Body of pancreas (tissue), 4 donors: ENCODE results near the gene BTBD18. TPM values are rescaled to one million over a fixed set of nuclear protein-coding genes. Genes with fewer than 3 reads are reported as not detected.

ENCODE experiments used
- ATAC-seq: fragments of 150-250 bp; one replicate; pipeline ENCODE4 v1.9.1; 2016
- DNase-seq, 4 donors: peaks; one replicate each; pipeline ENCODE4 v3.0.0-alpha.2; 2019
- H3K27ac ChIP-seq, 4 donors: fragments of 200-600 bp; sonication (generic); 1 replicate in 3 of 4; 2 replicates in 1 of 4; pipeline versions ENCODE4 v1.5.1 to v1.6.1; 2016 to 2019; ENCODE audit warnings: mild to moderate bottlenecking in 1 of 4, mixed read lengths in 1 of 4, moderate library complexity in 1 of 4
- H3K27me3 ChIP-seq, 2 donors: fragments of 200-600 bp; sonication (generic); one replicate each; pipeline ENCODE4 v1.6.0; 2016; ENCODE audit warnings: mild to moderate bottlenecking in 1 of 2
- H3K36me3 ChIP-seq, 2 donors: fragments of 200-600 bp; sonication (generic); replicated peaks in 1 of 2; 2 replicates each; pipeline ENCODE4 v1.5.1; 2016; ENCODE audit warnings: low read depth in 2 of 2; ENCODE audit not compliant: insufficient read depth in 1 of 2
- H3K4me1 ChIP-seq: fragments of 200-600 bp; sonication (generic); one replicate; pipeline ENCODE4 v1.6.0; 2016
- H3K4me3 ChIP-seq, 2 donors: fragments of 200-600 bp; sonication (generic); 1 replicate in 1 of 2; 2 replicates in 1 of 2; pipeline ENCODE4 v1.5.1; 2016 to 2019
- H3K9me3 ChIP-seq, 3 donors: fragments of 200-600 bp; sonication (generic); 1 replicate in 2 of 3; 2 replicates in 1 of 3; pipeline ENCODE4 v1.5.1; 2016
- POLR2A ChIP-seq, 3 donors: fragments of 450-650 bp; IDR thresholded peaks; one replicate each; pipeline ENCODE4 v1.6.1; 2016; ENCODE audit warnings: antibody characterized with exemption in 3 of 3, mild to moderate bottlenecking in 2 of 3
- WGBS, 2 donors: methylation state at CpG; one replicate each; pipeline ENCODE4 v1.1.5; 2017; 5-methylcytosine and 5-hydroxymethylcytosine counted together
- intact Hi-C: fragments of 100-400 bp; cut with DNase I; formaldehyde crosslinking; loops from one replicate; pipeline ENCODE4 v1.15.1; 2023
- total RNA-seq, 2 donors: library from RNA; depleted of rRNA; stranded (reverse); fragments of >200 nt; gene quantifications; one replicate each; pipeline ENCODE4 v1.1.0, GENCODE V29; 2016
- TF ChIP-seq, protein P1 (sequence below), 7 experiments: fragments of 450-650 bp in 4 of 7; fragments of 200-600 bp in 3 of 7; sonication (generic) in 3 of 7; IDR thresholded peaks; one replicate each; pipeline ENCODE4 v1.5.1; 2016 to 2019; ENCODE audit warnings: antibody characterized with exemption in 7 of 7

BTBD18 gene
- total RNA-seq, 2 donors from 2014 or later = not detected

DNA sequence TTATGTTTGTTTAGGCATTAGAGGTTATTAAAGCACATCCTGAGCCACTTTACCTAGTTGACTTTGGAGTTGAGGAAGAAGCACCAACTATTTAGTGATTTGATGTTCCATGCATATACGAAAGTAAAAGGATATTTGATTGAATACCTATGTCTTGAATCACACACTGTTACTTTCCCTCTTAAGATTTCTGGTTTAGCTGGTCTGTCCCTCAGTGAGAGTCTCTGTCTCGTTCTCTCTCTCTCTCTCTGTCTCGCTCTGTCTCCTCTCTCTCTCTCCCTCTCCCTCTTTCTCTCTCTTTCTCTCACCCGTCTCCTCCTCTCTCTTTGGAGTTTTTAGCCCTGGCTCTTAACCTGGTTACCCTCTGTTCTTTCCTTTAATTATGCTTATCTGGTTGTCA lies 20.9 kb upstream of the BTBD18 start:
- no peak for TF ChIP-seq POLR2A (IDR thresholded peaks at IDR 0.05)

DNA sequence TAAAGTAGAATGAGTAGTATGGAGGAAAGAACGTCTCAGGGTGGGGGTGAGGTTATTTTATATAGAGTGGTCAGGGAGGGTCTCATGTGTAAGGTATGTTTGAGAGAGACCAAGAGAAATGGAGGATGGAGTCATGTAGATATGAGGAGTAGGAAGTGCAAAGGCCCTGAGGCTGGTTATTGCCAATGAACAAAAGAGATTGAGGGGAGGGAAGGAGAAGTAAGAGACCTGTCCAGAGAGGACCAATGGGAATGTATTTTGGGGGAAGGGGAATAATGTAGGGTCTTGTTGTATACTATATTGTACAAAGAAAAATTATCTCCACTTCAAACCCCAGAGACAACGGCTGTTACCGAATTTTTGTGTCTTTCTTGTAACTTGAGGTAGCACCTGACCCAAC lies 19.7 kb upstream of the BTBD18 start:
- H3K27ac ChIP-seq = peak overlapping the region in 1 of 4 donors; percentile 69

More for the DNA sequence above, 20.9 kb upstream of the BTBD18 start:
- peaks cover 88% of the 10 kb centered on the region for H3K4me1 ChIP-seq
- H3K36me3 ChIP-seq = no peaks in the 10 kb centered on the region
- no peaks in the 10 kb centered on the region for H3K27me3 ChIP-seq
- WGBS, 2 donors = 67 to 79% methylated on average over 4 of the region's 4 CpGs
- H3K9me3 ChIP-seq = no peaks in the 10 kb centered on the region
- intact Hi-C loops = no loop called here
- H3K27ac ChIP-seq = peak overlapping the region in 1 of 4 donors; percentile 8
- DNase-seq (no peak), ATAC-seq (no peak)
- H3K4me3 ChIP-seq = no peak overlapping the region

DNA sequence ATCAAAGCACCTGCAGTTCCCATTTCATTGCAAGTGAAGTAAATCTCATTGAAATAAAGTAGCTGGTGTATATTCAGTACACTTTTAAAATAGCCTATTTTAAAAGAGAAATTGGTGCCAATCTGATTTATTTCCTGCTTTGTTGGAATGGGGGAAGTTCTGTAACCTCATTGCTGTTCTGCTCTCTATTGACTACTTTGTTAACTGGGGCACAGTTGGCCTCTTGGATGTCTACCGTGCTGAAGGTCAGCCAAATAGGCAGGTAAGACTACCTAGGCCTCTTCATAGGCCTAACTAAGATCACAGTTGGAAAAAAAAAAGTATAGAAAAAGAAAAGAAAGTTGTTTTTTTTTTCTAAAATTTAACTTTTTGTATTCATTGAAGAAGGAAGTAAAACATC lies 19.2 kb upstream of the BTBD18 start:
- Histone ChIP-seq H3K9me3 (no peaks in the 10 kb centered on the region), H3K36me3 (no peaks in the 10 kb centered on the region), H3K4me3 (no peak overlapping the region), H3K27ac (peak overlapping the region in 2 of 4 donors; percentile 10 to 69), H3K27me3 (no peaks in the 10 kb centered on the region), H3K4me1 (peaks cover 87% of the 10 kb centered on the region)
- WGBS, 2 donors = 0% methylated on average over 1 of the region's 1 CpG
- TF ChIP-seq, protein P1, sequence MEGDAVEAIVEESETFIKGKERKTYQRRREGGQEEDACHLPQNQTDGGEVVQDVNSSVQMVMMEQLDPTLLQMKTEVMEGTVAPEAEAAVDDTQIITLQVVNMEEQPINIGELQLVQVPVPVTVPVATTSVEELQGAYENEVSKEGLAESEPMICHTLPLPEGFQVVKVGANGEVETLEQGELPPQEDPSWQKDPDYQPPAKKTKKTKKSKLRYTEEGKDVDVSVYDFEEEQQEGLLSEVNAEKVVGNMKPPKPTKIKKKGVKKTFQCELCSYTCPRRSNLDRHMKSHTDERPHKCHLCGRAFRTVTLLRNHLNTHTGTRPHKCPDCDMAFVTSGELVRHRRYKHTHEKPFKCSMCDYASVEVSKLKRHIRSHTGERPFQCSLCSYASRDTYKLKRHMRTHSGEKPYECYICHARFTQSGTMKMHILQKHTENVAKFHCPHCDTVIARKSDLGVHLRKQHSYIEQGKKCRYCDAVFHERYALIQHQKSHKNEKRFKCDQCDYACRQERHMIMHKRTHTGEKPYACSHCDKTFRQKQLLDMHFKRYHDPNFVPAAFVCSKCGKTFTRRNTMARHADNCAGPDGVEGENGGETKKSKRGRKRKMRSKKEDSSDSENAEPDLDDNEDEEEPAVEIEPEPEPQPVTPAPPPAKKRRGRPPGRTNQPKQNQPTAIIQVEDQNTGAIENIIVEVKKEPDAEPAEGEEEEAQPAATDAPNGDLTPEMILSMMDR (IDR thresholded peaks at IDR 0.05) = no peak
- no peak for TF ChIP-seq POLR2A (IDR thresholded peaks at IDR 0.05)
- peak in 2 of 4 donors; percentile 36 to 40 for DNase-seq
- intact Hi-C loops = no loop called here
- no peak for ATAC-seq

More for the DNA sequence above, 19.7 kb upstream of the BTBD18 start:
- H3K36me3 ChIP-seq = no peaks in the 10 kb centered on the region
- no peaks in the 10 kb centered on the region for H3K27me3 ChIP-seq
- WGBS, 2 donors = 91 to 94% methylated on average over 3 of the region's 3 CpGs
- H3K4me1 ChIP-seq = peaks cover 87% of the 10 kb centered on the region
- H3K9me3 ChIP-seq = no peaks in the 10 kb centered on the region
- no peak overlapping the region for H3K4me3 ChIP-seq
- no peak for TF ChIP-seq POLR2A (IDR thresholded peaks at IDR 0.05)
- TF ChIP-seq, protein P1 (IDR thresholded peaks at IDR 0.05) = no peak
- DNase-seq (no peak), ATAC-seq (no peak)
- intact Hi-C loops = no loop called here

DNA sequence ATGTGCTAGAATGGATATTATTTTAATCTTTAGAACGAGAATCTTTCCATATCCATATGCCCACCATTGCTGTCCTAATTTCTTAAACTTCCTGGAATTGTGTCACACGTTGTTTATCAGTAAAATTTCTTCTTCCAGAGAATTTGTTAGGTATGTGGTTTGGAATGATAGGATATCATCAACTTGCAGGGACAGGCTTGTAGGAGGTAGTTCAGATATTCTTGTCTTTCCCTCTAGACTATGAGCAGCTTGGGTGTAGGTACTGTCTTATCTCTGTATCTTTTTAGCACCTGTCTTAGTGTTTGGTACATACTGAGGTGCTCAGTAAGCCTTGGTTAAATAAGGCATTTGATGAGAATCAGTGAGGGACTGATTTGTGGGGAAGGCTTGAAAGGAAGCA lies 13.4 kb upstream of the BTBD18 start:
- 11 to 14% methylated on average over 2 of the region's 2 CpGs for WGBS, 2 donors
- Histone ChIP-seq H3K27ac (peak overlapping the region in 3 of 4 donors; percentile 22 to 96 (median 31)), H3K4me3 (no peak overlapping the region), H3K9me3 (no peaks in the 10 kb centered on the region), H3K36me3 (no peaks in the 10 kb centered on the region), H3K4me1 (peaks cover 57% of the 10 kb centered on the region), H3K27me3 (no peaks in the 10 kb centered on the region)
- DNase-seq (no peak), ATAC-seq (no peak)
- intact Hi-C loops = no loop called here
- TF ChIP-seq, protein P1 (IDR thresholded peaks at IDR 0.05) = no peak
- TF ChIP-seq POLR2A (IDR thresholded peaks at IDR 0.05) = no peak

DNA sequence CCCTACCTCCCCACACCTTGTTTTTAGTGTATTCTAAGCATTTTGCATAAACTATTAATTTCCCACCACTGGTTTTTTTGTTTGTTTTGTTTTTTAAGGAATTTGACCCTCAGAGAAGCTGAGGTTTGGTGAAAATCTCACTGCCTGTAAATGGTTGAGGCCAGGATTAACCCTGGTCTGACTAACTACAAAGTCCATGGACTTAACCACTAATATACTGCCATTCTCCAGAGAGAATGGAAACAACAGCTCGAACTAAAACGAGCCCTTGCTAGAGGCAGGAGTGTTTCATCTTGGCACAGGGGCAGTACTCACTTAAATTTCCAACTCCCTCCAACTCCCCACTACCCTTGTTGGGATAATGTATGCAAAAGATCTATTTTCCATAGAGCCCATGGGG lies 12.9 kb upstream of the BTBD18 start:
- ATAC-seq = no peak
- 10 to 30% methylated on average over 2 of the region's 2 CpGs for WGBS, 2 donors
- Histone ChIP-seq H3K9me3 (no peaks in the 10 kb centered on the region), H3K36me3 (no peaks in the 10 kb centered on the region), H3K4me3 (peak overlapping the region in 1 of 2 donors; percentile 41), H3K27ac (peak overlapping the region in 3 of 4 donors; percentile 22 to 96 (median 95)), H3K4me1 (peaks cover 53% of the 10 kb centered on the region), H3K27me3 (no peaks in the 10 kb centered on the region)
- no peak for DNase-seq
- intact Hi-C loops = no loop called here
- TF ChIP-seq POLR2A (IDR thresholded peaks at IDR 0.05) = no peak
- TF ChIP-seq, protein P1 (IDR thresholded peaks at IDR 0.05) = no peak
